ENCODE data around the gene ARHGEF10L. TPM values are rescaled to one million over a fixed set of nuclear protein-coding genes. Genes with fewer than 3 reads are reported as not detected.

ARHGEF10L gene
- total and polyA plus RNA-seq, 4 donors: 15.0 to 43.4 (median 24.3) TPM

DNA sequence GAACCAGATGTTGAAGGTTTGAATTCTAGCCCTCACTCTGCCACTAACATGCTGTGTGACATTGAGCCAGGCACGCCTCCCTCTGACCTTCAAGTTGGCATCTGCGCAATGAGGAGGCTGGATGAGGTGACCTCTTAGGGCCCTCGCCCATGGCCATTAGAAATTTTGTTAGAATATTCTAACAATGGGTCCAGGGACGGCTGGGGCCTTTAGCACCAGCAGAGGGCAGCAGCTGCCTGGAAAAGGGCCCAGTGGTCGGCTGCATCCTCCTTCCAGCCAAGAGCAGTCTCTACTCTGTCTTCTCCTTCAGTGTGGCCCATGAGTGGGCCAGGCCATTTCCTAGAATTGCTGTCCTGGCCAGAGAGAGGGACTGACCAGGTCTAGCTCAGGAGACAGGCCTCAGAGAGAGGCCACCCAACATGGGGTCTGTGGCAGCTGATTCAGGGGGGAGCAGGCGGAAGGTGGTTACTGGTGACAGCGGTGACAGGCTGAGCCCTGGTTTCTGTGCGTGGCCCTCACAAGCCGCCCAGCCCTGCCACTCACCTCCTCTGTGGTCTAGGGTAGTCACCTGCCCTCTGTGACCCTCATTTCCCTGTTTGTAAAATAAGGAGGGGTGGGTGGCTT lies 114.3 kb downstream of the ARHGEF10L start:
- Histone ChIP-seq H3K27ac (ENCODE audit: low read depth in 1 of 2, low read length in 1 of 2) (peak overlapping the region in 1 of 2 donors; percentile 17), H3K36me3 (ENCODE audit: control insufficient read depth in 4 of 4, insufficient read depth in 4 of 4, low read length in 4 of 4) (peaks cover 0 to 48% (median 3%) of the 10 kb centered on the region in 4 donors), H3K4me3 (no peak overlapping the region), H3K4me1 (ENCODE audit: control insufficient read depth in 5 of 5, insufficient read depth in 5 of 5, low read length in 5 of 5) (no peaks in the 10 kb centered on the region), H3K27me3 (ENCODE audit: control insufficient read depth in 3 of 3, insufficient read depth in 3 of 3, low read length in 2 of 3) (no peaks in the 10 kb centered on the region), H3K9me3 (ENCODE audit: control insufficient read depth in 4 of 4, insufficient read depth in 3 of 4, low read length in 3 of 4) (peaks cover 0 to 3% (median 0%) of the 10 kb centered on the region in 4 donors), H3K9ac (ENCODE audit: insufficient read depth in 1 of 2, low read length in 2 of 2) (no peak overlapping the region)
- DNase-seq (peak; percentile 46 to 62 (median 59)), ATAC-seq (ENCODE audit: insufficient read depth, low FRiP score) (no peak)
- TF ChIP-seq, protein P1, sequence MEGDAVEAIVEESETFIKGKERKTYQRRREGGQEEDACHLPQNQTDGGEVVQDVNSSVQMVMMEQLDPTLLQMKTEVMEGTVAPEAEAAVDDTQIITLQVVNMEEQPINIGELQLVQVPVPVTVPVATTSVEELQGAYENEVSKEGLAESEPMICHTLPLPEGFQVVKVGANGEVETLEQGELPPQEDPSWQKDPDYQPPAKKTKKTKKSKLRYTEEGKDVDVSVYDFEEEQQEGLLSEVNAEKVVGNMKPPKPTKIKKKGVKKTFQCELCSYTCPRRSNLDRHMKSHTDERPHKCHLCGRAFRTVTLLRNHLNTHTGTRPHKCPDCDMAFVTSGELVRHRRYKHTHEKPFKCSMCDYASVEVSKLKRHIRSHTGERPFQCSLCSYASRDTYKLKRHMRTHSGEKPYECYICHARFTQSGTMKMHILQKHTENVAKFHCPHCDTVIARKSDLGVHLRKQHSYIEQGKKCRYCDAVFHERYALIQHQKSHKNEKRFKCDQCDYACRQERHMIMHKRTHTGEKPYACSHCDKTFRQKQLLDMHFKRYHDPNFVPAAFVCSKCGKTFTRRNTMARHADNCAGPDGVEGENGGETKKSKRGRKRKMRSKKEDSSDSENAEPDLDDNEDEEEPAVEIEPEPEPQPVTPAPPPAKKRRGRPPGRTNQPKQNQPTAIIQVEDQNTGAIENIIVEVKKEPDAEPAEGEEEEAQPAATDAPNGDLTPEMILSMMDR (IDR thresholded peaks at IDR 0.05; ENCODE audit: control extremely low read depth, extremely low read depth): no peak
- 71% methylated on average over 9 of the region's 9 CpGs for WGBS, 2 donors

DNA sequence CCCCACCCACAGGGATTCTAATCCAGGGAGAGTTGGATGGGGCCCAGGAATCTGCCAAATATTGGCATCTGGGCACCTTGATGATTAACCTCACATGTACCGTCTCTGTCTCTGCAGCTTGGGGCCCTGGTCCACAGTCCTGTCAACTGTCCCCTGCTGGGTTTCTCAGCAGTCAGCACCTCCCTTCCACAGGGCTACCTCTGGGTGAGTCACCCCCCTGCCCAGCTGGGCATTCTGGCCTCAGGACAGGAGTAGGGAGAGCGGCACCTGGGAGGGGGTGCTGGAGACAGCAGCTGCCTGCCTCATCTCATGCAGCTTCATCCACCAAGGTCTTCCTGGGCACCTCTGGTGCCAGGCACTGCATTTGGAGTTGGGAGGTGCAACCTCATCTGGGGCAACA lies 115.0 kb downstream of the ARHGEF10L start:
- 88 to 90% methylated on average over 2 of the region's 2 CpGs for WGBS, 2 donors
- TF ChIP-seq, protein P1 (IDR thresholded peaks at IDR 0.05; ENCODE audit: control extremely low read depth, extremely low read depth): no peak
- Histone ChIP-seq H3K27ac (ENCODE audit: low read depth in 1 of 2, low read length in 1 of 2) (no peak overlapping the region), H3K27me3 (ENCODE audit: control insufficient read depth in 3 of 3, insufficient read depth in 3 of 3, low read length in 2 of 3) (no peaks in the 10 kb centered on the region), H3K9me3 (ENCODE audit: control insufficient read depth in 4 of 4, insufficient read depth in 3 of 4, low read length in 3 of 4) (peaks cover 0 to 3% (median 0%) of the 10 kb centered on the region in 4 donors), H3K4me3 (no peak overlapping the region), H3K4me1 (ENCODE audit: control insufficient read depth in 5 of 5, insufficient read depth in 5 of 5, low read length in 5 of 5) (no peaks in the 10 kb centered on the region), H3K36me3 (ENCODE audit: control insufficient read depth in 4 of 4, insufficient read depth in 4 of 4, low read length in 4 of 4) (peaks cover 0 to 49% (median 3%) of the 10 kb centered on the region in 4 donors), H3K9ac (ENCODE audit: insufficient read depth in 1 of 2, low read length in 2 of 2) (no peak overlapping the region)
- ATAC-seq (ENCODE audit: insufficient read depth, low FRiP score) (no peak), DNase-seq (no peak)

DNA sequence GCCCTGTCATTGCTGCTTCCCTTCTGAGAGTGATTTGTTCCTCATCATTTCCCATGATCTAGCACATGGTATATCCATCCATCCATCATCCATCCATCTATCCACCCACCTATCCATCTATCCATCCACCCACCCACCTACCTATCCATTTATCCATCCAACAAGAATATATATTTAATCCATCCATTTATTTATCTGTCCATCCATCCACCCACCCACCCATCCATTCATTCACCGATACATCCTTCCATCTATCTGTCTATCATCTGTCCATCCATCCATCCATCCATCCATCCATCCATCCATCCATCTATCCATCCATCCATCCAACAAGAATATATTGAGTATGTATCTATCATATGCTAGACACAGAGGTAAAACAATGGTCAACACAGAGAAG lies 115.7 kb downstream of the ARHGEF10L start:
- Histone ChIP-seq H3K4me3 (no peak overlapping the region), H3K36me3 (ENCODE audit: control insufficient read depth in 4 of 4, insufficient read depth in 4 of 4, low read length in 4 of 4) (peaks cover 0 to 50% (median 3%) of the 10 kb centered on the region in 4 donors), H3K27me3 (ENCODE audit: control insufficient read depth in 3 of 3, insufficient read depth in 3 of 3, low read length in 2 of 3) (no peaks in the 10 kb centered on the region), H3K4me1 (ENCODE audit: control insufficient read depth in 5 of 5, insufficient read depth in 5 of 5, low read length in 5 of 5) (no peaks in the 10 kb centered on the region), H3K27ac (ENCODE audit: low read depth in 1 of 2, low read length in 1 of 2) (no peak overlapping the region), H3K9me3 (ENCODE audit: control insufficient read depth in 4 of 4, insufficient read depth in 3 of 4, low read length in 3 of 4) (peaks cover 0 to 3% (median 0%) of the 10 kb centered on the region in 4 donors), H3K9ac (ENCODE audit: insufficient read depth in 1 of 2, low read length in 2 of 2) (peak overlapping the region in 1 of 2 donors; percentile 42)
- TF ChIP-seq, protein P1 (IDR thresholded peaks at IDR 0.05; ENCODE audit: control extremely low read depth, extremely low read depth): no peak
- WGBS, 2 donors: 91 to 92% methylated on average over 1 of the region's 1 CpG
- ATAC-seq (ENCODE audit: insufficient read depth, low FRiP score) (no peak), DNase-seq (no peak)

Data from lung (tissue), 12 donors.